Fibroblast of skin of left quadriceps (primary cell): ENCODE results near the gene PLAC1.

Source experiments
- DNase-seq, 2 experiments: peaks; one replicate each; pipeline ENCODE4 v3.0.0-alpha.2; 2013; ENCODE audit warnings: low read depth in 2 of 2

Gene PLAC1

GRCh38 chrX:134588806-134589205 is 69.5 kb downstream of the PLAC1 start:
- DNase-seq = no peak

DNA sequence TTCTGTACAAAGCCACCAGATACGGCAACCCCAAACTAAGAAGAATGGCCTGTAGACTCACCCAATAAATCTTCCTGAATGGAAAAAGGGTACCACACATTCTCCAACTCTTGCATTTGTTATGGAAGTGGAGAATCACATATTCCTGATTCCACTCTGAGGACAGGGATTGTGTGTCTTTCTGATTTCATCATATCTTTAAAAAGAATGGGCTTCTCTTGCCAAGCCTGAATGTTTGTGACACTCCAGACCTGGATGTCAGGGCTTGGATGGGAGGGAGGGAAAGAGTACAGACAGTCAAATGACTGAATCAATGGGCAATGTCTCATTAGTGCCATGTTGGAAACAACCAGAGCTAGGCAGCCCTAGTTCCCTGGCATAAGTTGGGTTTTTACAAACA is 77.4 kb downstream of the PLAC1 start:
- DNase-seq = no peak

DNA sequence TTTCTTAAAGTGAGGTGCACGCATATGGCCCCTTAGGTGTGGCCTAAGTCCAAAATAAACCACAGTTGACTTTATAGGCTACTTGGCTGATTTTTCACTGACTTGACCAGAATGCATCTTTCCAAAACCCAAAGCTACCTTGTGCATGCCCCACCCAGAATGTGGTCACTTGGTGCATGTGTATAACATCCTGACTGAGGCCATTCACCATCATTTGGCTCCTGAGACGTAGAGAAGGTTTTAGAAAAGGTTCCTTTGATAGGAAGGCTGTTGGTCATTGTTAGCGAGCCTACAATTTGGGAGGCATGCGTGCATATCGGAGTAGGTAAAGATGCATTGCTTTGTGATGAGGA is 84.6 kb downstream of the PLAC1 start:
- no peak for DNase-seq

- DNase-seq = no peak
These were observed 85.2 kb downstream of the PLAC1 start for GRCh38 chrX:134572816-134573682.

DNA sequence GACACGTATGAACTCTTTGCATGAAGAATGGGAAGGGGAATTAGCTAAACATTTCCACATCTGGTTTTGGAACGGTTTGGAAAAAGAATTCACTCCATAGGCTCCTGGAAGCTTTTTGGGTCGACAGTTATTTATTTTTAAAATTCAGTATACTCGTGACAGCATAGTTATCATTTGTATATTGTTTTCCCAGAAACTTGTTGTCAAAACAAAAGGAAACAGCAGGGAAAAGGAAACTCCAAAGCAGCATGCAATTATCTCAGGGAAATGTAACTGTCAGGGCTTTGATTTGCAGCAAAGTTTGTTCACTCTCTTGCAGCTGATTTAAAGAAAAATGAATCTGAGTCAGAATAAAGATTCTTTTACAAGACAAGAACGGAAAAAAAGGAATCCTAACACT is 86.5 kb downstream of the PLAC1 start:
- no peak for DNase-seq

- DNase-seq = no peak
These were observed 87.4 kb downstream of the PLAC1 start for GRCh38 chrX:134570899-134571298.

DNA sequence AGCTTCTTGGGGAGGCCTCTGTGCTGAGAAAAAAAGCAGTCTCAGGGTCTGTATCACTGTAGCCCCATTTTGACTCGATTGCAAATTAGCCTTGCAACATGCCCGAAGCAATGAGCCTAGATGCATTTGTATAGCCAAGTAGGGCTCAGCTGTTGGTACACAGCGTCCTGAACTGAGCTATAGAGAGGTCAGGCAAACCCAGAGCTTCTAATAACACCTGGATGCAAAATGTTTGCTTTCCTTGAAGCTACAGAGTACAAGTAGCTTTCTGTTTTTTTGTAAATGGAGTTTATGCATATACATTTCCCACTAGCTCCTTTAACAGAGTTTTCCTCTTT is 87.8 kb downstream of the PLAC1 start:
- no peak for DNase-seq

DNA sequence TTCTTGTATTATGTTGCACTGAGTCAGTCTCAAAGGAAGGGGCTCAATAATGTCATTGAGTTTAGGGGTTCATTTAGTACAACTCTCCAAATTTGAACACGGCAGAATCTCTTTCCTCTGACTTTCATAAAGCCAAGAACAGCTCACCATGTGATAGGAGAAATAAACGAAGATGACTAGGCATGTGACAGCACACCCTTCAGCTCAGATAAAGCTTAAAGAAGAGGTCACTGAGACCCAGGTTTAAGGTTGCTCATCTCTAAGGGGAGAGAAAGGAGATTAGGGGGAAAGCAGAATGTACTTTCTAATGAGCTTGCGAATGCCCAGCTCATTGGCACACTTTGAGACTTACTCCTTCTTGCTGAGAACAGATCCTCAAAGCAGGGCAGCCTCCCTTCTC is 89.0 kb downstream of the PLAC1 start:
- no peak for DNase-seq

DNA sequence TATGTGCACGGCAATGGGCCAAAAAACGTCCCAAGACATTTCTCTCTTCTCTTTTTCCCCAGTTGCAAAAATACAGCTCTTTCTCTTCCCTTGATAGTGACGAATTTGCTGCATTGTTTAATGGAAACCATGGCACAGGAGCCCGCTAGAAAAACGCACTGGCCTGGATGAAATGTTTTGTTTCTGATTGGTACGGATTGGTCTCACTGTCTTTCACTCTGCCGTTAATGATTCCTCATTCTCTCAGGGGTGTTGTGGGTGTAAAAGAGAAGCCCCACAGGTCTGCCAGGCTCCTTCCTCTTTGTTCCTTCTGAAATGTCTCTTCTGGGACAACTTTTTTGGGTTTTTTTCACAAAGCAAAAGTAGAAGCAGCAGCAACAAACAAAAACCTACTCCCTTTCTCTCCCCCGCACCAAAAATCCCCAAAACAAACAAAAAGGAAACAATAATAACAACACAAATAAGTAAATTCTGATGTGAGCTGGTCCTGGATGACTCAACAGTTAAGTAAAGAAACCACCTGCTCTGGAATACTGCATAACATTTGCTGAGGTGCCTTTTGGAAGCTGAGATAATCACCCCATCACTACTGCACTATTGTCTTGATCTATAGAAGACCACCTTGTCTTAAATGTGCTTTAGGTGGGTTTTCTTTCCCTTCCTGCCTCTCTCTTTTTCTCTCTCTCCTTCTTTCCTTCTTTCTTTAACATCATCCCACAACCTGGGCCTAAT is 89.8 kb downstream of the PLAC1 start:
- no peak for DNase-seq

DNA sequence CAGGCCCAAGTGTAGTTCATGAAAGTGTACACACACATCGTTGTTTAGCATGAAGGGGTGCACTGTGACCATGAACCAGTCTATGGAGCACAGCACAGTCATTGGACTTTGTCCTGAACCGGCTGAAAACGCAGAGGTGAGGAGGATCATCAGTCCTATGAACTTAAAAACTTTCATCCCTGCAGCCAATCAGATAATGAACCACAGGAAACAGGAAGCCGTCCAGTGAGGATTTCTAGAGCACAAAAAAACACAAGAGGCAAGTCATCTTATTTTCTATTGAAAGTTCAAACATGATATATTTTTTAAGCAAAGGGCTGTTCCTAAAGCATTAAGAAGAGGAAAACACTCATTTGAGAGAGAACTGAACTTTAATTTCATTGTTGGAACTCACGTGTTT is 91.8 kb downstream of the PLAC1 start:
- no peak for DNase-seq

DNA sequence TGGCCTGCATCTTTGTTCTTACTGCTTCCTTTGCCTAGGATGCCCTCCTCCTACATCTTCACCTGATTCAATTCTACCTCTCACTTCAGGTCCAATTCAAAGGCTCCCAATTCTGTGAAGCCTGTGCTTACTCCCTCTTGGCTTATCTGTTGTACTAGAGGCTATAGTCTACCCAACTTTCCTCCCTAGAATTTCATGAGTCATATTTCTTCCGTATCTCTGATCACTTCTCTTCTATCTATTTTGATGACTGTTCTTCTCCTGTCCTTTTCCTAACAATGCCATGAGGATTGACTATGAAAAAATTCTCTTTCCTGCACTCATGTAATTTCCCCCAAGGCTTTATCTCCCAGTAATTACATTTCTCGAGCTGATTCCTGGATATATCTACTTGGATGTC is 96.3 kb downstream of the PLAC1 start:
- DNase-seq = no peak

DNA sequence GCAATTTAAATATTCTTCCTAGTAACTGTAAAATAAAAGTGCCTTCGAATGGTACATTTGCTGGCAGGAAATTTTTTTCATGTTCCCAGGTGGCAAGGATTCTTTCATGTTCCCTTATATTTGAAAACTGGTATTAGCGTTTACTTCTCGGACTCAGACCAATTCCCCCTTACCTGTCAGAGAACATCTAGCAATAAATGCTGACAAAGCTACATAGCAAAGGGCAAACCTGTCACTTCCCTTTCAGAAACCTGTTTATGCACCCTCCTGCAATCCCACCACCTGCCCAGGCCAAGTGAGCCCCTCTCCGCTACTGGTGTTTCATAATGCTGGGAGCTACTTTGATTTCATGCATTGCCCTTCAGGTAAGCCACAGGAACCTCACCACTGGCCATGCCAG is 100.1 kb downstream of the PLAC1 start:
- no peak for DNase-seq

GRCh38 chrX:134554291-134554690 is 104.0 kb downstream of the PLAC1 start:
- no peak for DNase-seq

- no peak for DNase-seq
These were observed 105.9 kb downstream of the PLAC1 start for GRCh38 chrX:134552351-134552750.

DNA sequence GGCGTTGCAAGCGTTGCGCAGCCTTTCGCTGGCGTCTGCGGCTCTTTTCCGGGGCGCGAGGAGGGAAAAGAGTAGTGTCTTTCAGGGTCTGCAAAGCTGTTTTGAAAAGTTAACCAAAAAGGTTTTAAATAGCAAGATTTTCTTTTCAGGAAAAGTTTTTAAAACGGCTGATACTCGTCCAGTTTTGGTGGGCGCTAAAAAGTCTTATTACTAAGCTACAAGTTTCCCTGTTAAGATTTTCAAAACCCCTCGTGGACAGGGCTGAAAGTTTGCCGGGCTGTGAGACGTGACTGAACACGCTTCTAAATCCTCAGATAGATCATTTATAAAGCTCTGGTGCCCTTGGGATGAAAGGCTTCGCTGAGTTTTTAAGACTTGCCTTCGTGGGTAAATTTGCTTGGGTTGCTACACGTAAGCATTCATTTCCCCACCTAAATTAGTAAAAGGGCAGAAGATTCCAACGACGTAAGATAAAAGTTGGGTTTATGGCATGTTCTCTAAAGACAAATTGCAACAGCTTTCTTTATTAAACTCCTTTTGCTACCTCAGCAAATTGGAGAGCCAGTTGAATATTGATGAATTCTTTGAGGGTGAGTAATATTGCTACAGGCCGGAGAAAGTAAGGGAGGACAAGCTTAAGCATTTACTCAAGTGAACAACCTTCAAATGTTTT is 106.8 kb downstream of the PLAC1 start:
- peak in 1 of 2 experiments; percentile 60 for DNase-seq

GRCh38 chrX:134548257-134549201 is 109.7 kb downstream of the PLAC1 start:
- no peak for DNase-seq

GRCh38 chrX:134547047-134547679 is 111.1 kb downstream of the PLAC1 start:
- no peak for DNase-seq

GRCh38 chrX:134546187-134546586 is 112.1 kb downstream of the PLAC1 start:
- no peak for DNase-seq

DNA sequence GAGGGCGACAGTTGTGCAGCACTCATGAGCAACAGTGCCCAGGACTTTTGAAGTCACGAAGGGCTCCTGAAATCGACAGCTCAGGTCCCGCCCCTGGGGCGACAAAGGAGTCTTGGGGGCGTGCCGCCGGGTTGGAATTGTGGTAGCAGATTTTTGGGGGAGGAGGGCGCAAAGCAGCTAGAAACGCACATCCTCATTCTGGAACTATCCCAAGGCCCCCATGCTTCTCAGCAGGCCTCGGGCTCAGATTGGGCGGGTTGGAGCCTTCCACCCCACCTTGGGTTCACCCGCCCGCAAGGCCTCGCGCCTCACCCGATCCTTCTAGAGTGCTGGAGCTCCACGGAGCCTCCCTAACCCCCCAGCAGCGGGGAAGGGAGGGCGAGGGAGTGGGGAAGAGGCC is 112.8 kb downstream of the PLAC1 start:
- DNase-seq = no peak

GRCh38 chrX:134544513-134545151 is 113.6 kb downstream of the PLAC1 start:
- DNase-seq = no peak

DNA sequence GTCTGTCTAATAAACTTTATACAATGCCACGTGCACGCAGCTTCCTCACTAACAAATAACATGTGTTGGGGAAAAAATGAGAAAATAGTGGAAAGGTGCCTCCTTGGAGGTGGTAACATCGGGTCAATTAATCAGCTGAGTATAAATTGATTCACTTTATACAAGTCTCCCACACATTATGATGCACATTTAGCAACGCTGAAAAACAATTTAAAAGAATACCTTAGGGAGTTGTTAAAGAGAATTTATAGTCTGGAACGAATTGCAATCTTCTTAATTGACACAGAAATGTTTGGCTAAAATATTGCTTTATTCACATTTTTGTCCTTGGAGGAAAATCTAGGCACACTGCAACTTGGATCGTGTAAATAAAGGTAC is 114.1 kb downstream of the PLAC1 start:
- DNase-seq = no peak
